Brain pericyte (primary cell): ENCODE results near the gene SPDYE5.
"Not testable (repeated sequence)": the region's sequence is repeated elsewhere in the genome, so short reads cannot be mapped to it uniquely, and the experiment has no call there.

ENCODE experiments used
- DNase-seq: peaks from one replicate; pipeline ENCODE4 v3.0.0-alpha.2; 2012; ENCODE audit warnings: low read depth, low spot score

SPDYE5 gene

GRCh38 chr7:75492020-75492419 is at the start of gene SPDYE5:
Gene SPDYE5, plus strand, starts transcription at chr7:75492320. Its CDS starts 1,728 bp downstream, at chr7:75494048.
- DNase-seq = not testable (repeated sequence)

- DNase-seq = peak; percentile 2
Observed at GRCh38 chr7:75442465-75443111, 49.5 kb upstream of the SPDYE5 start.

GRCh38 chr7:75449946-75450345 is 42.2 kb upstream of the SPDYE5 start:
- DNase-seq = not testable (repeated sequence)

DNA sequence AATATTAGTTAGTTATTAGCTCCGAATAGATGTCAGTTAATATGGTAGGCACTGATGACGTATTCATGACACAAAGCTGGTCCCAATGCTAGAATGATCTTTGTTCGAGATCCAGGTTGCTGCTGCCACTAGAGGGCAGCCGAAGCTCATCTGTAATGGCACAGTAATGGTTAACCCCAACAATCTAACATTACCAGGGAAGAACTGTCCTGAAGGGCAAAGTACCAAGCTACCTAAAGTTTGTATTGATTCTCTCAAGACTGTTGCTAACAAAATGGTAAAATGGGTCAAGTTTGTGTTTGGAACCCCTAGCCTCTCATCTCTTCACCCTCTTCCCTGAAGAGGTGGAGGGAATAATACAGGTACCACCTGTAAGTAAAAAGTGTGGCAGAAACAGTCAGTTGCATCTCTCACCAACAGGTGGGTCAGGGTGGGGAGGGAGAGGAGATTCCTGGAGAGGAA is 39.6 kb upstream of the SPDYE5 start:
- not testable (repeated sequence) for DNase-seq

- DNase-seq = not testable (repeated sequence)
Observed at GRCh38 chr7:75456403-75456802, 35.7 kb upstream of the SPDYE5 start.

DNA sequence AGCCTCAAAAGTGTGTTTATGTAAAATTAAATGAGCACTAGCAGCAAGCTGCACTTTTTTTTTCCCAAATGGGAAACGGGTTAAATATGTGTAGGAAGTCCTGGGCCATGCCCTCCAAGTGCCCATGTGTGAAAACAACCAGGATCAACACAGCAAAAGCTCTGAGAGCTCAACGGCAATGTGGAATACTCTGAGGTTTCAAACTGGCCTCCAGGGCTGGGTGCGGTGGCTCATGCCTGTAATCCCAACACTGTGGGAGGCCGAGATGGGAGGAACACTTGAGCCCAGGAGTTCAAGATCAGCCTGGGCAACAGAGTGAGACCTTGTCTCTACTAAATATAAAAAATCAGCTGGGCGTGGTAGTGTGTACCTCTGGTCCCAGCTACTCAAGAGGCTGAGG is 34.1 kb upstream of the SPDYE5 start:
- not testable (repeated sequence) for DNase-seq

DNA sequence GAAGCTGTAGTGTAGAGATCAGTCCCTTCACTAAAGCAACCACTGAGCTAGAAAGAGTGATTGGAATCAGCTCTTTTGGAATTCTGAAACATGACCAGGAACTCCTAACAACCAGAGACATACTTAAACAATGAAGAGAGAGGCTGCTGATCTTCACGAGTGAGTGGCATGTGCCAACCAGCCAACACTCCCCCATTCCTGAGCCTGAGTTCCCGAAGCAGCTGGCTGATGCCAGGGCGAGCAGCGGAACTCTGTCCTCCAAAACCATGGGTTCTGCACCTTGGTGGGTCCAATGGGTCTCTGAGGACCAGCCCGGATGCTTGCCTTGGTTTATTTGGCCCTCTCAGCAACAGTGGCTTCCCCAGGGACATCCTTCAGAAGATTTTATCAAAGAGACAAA is 31.6 kb upstream of the SPDYE5 start:
- DNase-seq = not testable (repeated sequence)

- DNase-seq = not testable (repeated sequence)
Observed at GRCh38 chr7:75470166-75470565, 22.0 kb upstream of the SPDYE5 start.

GRCh38 chr7:75477457-75477856 is 14.7 kb upstream of the SPDYE5 start:
- not testable (repeated sequence) for DNase-seq

DNA sequence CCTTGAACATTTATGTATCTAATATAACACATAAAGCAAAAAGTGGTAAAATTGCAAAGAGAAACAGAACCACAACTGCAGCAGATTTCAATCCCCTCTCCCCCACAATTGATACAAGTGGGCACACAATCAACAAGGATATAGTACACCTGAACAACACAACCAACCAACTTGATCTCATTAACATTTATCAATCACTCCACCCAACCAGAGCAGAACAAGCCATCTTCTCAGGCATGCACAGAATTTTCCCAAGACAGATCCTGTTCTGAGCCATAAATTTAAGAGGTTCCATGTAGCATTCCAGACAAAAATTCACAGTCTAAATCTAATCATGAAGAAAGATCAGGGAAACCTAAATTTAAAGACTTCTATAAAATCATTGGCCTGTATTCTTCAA is 11.8 kb upstream of the SPDYE5 start:
- DNase-seq = not testable (repeated sequence)

- not testable (repeated sequence) for DNase-seq
Observed at GRCh38 chr7:75485355-75485978, 6.7 kb upstream of the SPDYE5 start.

DNA sequence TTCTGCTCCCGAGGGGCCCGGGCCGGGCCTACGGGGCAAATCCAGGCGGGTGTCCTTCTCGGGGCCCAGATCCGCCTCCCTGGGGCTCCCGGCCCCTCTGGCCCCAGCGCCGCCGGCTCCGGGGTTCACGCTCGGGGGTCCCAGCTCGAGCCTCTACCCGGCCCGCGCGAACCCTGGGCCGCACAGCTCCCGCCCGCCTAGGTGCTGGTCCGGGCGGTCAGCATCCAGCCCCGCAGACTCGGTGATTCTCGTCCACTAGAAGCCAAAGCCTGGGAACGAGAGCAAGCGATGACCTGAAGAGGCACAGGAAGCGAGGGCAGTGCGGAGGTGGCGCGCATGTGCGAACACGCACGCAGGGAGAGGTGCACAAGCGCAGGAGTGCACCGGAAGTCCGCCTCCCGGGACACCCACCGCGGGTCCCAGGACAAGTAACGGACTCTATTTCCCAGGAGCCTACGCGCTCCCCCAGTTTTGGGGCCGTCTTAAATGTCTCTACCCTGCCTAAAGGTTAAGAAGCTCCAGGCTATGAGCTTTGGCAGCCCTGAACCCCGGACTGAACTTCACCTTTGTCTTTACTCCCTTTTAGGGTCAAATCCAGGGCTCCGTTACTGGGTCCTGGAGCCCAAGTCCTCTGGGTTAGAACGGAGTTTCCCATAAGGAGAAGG is 6.0 kb upstream of the SPDYE5 start, which contains the start of gene POM121C:
POM121C (minus strand) TSS at position 321 of the 665 bp plus-strand sequence. CDS start 44,803 bp downstream, outside the sequence.
- DNase-seq = peak; percentile 62

- not testable (repeated sequence) for DNase-seq
Observed at GRCh38 chr7:75509033-75509432, 16.9 kb downstream of the SPDYE5 start.

GRCh38 chr7:75518842-75519241 is 26.7 kb downstream of the SPDYE5 start:
- not testable (repeated sequence) for DNase-seq

GRCh38 chr7:75521727-75522126 is 29.6 kb downstream of the SPDYE5 start:
- DNase-seq = not testable (repeated sequence)

DNA sequence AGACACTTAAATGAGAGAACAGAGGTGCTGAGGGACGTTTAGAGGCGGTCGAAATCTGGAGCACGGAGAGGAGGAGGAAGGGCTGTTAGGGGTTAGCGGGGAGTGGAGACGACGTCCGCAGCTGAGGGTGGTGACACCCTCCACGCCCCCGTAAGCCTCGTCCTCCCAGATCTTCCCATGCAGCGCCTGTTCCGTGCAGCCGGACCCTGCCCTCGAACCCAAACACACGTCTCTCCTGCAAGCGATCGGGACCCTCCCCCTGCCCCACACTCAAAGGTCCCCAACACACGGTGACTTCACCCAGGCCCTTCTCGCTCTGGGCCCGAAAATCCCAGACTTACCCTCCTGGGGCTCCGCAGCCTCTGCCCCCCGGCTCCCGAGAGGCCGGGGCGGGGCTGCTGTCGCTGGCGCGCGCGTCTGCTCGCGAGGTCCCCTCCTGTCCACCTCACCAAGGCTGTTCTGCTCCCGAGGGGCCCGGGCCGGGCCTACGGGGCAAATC is 35.2 kb downstream of the SPDYE5 start:
- not testable (repeated sequence) for DNase-seq

GRCh38 chr7:75531359-75531821 is 39.3 kb downstream of the SPDYE5 start:
- DNase-seq = no peak

- DNase-seq = no peak
Observed at GRCh38 chr7:75532639-75533038, 40.5 kb downstream of the SPDYE5 start.

GRCh38 chr7:75533926-75534325 is 41.8 kb downstream of the SPDYE5 start:
- no peak for DNase-seq

- DNase-seq = no peak
Observed at GRCh38 chr7:75534727-75535307, 42.7 kb downstream of the SPDYE5 start.

DNA sequence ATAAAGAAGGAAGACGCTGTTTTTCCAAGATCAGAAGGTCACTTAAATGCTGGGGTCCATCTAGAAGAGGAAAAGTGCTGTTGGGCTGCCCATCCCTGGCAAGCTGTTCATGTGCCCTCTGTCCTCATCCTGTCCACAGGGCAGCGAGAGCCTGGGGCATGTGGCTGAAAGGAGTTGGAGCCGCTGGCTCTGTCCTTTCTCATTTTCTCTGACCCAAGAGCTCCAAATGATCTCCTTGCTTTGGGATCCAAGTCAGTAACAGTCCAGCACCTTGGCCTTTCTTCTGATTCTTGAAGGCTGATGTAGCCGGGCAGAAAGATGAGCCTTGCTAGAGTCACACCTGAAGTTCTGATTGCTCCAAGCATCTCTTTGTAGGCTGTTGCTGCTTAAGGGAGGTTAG is 44.4 kb downstream of the SPDYE5 start:
- no peak for DNase-seq
